Activated CD4-positive, CD25-positive, alpha-beta regulatory T cell treated with anti-CD3 and anti-CD28 coated beads, Interleukin-2, amount 50 U/mL, for 24 hours (primary cell): ENCODE results near the gene SLC25A45.

Experiments
- ATAC-seq, 2 donors: fragments of 150-1000 bp; cut with Tn5 transposase; one replicate each; pipeline ENCODE4 v1.10.0; 2021; ENCODE audit warnings: mild to moderate bottlenecking in 1 of 2, moderate library complexity in 1 of 2

The SLC25A45 gene

GRCh38 chr11:65404210-65404609, 21.8 kb upstream of the SLC25A45 start:
- no peak for ATAC-seq

DNA sequence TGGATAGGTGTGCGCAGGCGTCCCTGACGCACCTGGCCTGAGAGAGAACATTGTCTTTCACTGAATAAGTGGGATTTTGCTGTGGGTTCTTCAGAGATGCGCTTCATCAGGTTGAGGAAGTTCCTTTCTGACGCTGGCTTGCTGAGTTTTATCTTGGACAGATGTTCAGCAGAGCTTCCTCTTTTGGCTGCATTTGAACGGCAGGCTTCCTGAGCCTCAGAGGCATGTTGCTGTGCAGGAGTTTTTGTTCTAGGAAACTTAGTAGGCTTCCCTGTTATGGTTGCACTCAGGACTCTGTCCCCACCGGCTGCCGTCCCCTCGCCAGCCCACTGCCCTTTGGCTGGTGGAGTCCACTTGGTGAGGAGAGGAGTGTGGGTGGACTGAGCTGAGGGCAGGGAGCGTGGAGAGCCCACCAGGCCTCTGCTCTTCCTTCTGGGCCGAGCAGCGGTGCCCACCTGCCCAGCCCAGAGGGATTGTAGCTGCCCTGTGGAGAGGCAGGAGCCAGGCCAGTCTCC, 21.2 kb upstream of the SLC25A45 start:
- peak in 1 of 2 donors; percentile 36 for ATAC-seq

DNA sequence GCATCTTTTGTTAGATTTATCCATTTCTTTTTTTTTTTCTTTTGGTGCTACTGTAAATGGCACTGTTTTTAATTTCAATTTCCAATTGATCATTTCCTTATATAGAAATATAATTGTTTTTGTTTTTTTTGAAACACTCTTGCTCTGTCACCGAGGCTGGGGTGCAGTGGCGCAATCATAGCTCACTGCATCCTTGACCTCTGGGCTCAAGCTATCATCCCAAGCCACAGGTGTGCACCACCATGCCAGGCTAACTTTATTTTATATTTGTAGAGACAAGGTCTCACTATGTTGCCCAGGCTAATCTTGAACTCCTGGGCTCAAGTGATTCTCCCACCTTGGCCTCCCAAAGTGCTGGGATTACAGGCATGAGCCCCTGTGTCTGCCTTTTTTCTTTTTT, 20.3 kb upstream of the SLC25A45 start:
- ATAC-seq = no peak

DNA sequence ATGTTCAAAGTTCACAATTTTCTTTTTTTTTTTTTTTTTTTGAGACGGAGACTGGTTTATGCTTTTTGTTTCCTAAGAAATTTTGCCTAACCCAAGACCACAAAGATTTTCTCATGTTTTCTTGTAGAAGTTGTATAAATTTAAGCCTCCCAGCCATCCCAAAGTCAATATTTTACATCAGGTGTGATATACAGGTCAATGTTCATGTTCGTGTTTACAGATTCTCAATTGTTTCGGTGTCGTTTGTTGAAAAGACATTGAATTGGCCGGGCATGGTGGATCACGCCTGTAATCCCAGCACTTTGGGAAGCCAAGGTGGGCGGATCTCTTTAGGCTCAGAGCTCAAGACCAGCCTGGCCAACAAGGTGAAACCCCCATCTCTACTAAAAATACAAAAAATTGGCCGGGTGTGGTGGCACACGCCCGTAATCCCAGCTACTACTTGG, 19.4 kb upstream of the SLC25A45 start:
- ATAC-seq = no peak

GRCh38 chr11:65401073-65401802, 18.8 kb upstream of the SLC25A45 start:
- no peak for ATAC-seq

- no peak for ATAC-seq
These were observed 18.0 kb upstream of the SLC25A45 start for GRCh38 chr11:65400307-65401072.

DNA sequence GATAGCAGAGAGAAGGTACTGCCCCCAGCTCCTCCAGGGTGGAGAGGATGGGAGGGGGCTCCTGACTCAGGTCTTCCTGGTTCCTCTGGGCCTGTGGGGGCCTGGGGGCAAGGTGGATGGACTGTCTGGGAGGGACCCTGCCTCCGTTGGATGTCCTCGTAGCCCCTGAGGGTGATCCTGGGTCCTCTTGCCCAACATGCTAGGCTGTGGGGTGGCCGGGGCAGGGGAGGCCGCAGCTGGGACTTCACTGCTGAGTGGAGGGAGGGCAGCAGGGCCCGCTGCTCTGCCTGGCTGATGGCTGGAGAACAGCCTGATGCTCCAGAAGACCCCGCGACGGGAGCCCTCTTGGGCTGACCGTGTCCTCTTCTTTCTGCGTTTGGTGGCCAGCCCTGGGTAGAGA, 17.4 kb upstream of the SLC25A45 start:
- ATAC-seq = no peak

- ATAC-seq = no peak
These were observed 16.8 kb upstream of the SLC25A45 start for GRCh38 chr11:65399249-65399648.

GRCh38 chr11:65398362-65398910, 16.0 kb upstream of the SLC25A45 start:
- no peak for ATAC-seq

- ATAC-seq = no peak
These were observed 14.6 kb upstream of the SLC25A45 start for GRCh38 chr11:65396769-65397745.

DNA sequence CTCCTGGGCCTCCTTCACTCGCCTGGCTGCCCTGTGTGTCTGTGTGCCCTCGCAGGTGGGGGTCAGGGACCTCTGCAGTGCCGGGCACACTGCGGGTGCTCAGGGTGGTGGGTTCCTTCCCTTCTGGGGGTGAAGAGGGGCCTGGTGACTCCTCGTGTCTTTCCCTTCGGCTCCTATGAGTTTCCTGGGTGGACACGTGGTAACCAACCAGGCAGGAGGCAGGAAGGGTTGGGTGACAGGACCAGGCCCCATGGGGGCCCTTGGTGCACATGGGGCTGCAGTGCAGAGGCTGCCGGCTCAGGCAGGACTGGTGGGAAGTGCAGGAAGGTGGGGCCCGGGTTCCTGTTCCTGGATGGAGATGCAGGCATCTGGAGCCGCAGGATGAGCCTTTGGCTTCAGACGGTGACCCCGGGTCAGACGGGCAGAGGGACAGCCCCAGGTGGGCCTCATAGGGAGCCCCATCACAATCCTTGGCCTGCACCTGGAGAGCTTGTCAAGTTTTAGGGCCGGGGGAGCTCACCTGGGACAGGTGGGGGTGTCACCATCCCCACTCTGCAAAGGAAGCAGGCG, 13.6 kb upstream of the SLC25A45 start:
- ATAC-seq = no peak

DNA sequence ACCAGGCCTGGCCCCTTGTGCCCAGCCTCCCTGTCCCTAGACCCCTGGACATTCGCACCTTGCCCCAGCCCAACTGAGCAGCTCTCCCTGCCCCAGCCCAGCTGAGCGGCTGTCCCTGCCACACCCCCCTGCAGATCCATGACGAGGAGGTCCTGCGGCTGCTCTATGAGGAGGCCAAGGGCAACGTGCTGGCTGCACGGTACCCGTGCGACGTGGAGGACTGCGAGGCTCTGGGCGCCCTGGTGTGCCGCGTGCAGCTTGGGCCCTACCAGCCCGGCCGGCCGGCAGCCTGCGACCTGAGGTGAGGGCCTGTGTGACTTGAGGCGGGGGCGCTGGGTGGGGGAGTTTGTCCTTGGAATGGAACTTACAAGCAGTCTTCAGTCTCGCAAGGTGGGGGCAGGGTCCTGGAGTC, 11.7 kb upstream of the SLC25A45 start:
- ATAC-seq = no peak

DNA sequence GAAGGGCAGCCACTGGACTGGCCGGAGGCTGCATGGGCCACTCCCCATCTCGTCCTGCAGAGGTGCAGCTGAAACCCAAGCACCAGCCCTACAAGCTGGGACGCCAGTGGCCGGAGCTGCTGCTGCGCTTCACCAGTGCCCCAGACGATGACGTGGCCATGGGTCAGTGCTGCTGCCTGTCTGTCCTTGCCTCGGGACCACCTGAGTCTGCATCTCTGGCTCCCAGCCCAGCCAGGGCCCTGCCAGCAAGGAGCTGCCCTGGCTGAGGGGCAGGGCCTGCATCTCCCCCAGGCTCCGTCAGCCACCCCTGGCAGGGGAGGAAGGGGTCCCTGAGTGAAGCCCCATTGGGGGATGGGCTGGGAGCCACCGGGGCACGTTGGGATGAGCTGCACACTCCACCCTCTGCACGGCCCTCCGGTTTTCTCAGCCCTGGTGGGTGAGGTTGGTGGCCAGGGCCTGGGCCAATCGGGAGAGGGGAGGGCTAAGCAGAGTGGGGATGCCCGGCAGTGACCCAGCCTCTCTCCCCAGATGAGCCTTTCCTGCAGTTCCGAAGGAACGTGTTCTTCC, 11.2 kb upstream of the SLC25A45 start:
- no peak for ATAC-seq

GRCh38 chr11:65392899-65393298, 10.5 kb upstream of the SLC25A45 start:
- ATAC-seq = no peak

- ATAC-seq = no peak
These were observed 9.9 kb upstream of the SLC25A45 start for GRCh38 chr11:65392186-65392829.

- no peak for ATAC-seq
These were observed 8.6 kb upstream of the SLC25A45 start for GRCh38 chr11:65390996-65391395.

GRCh38 chr11:65390099-65390941, 7.9 kb upstream of the SLC25A45 start:
- no peak for ATAC-seq

DNA sequence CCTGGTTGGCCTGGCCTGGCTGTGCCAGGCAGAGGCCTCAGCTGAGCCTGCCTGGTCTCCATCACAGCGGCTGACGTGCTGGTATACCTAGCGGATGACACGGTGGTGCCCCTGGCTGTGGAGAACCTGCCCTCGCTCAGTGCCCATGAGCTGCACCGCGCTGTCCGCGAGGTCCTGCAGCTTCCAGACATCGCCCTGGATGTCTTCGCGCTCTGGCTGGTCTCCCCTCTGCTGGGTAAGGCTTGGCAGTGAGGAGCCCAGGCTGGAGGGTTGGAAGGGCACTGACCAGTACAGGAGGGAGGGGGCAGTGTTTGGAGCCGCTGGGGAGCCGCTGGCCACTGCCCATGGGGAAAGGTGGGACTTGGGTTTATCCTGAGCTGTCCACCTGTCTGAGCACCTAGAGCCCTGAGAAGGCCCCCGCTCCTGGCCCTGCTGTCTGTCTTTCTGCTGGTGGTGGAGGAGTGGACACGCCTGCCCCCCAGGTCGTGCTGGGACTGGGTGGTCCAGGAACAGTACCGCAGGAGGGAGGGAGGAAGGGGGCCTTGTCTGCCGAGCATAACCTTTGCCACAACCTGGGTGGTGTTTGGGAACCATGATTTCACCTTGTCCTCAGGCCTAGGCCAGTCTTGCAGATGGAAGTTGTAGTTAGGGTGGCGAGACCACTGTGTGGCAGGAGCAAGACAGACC, 7.0 kb upstream of the SLC25A45 start:
- ATAC-seq = no peak

DNA sequence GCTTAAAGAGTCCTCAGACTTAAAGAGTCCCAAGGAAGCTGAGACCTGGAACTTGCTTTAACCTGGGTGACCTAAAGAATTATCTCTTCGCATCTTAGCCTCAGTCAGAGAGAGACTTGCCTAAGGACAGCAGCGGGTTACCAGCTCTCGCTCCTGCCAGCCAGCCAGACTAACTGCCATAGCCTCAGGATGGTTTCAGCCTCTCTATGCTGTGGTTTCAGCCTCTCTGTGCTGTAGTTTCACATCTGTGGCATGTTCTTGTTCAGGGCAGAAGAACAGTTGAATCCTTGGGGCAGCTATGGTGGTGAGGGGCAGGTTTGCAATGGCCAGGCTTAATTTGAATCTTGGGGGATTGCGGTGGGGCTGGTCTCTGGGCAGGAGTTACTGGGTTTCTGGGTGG, 6.3 kb upstream of the SLC25A45 start:
- no peak for ATAC-seq
